Naive thymus-derived CD8-positive, alpha-beta T cell (primary cell): Measurements from ENCODE around the gene TTPAL. TPM values are rescaled to one million over a fixed set of nuclear protein-coding genes. Genes with fewer than 3 reads are reported as not detected.
A peak's percentile ranks its signal among the peaks of the same experiment; 100 is the strongest.

Source experiments
- ATAC-seq, 2 donors: fragments of 150-1000 bp; cut with Tn5 transposase in 1 of 2; sonication (Bioruptor Pico), chemical (Tn5 transposase) in 1 of 2; 1 replicate in 1 of 2; 2 replicates in 1 of 2; pipeline ENCODE4 v1.10.0; 2021; ENCODE audit warnings: mild to moderate bottlenecking in 2 of 2, moderate library complexity in 2 of 2
- POLR2A ChIA-PET: fragments of 350-600 bp; sonication (Branson Sonifier 250); formaldehyde crosslinking; loops from one replicate; lab custom pipeline; 2021; ENCODE audit warnings: antibody characterized with exemption; lab: Charles Lee
- DNase-seq, 10 donors: peaks; one replicate each; pipeline versions ENCODE4 v3.0.0 to v3.0.0-alpha.2; 2020 to 2022
- H3K27ac Mint-ChIP-seq, 10 donors: one replicate each; pipeline ENCODE4 v1.8.0; 2020 to 2022; ENCODE audit warnings: mild to moderate bottlenecking in 10 of 10, mixed read lengths in 10 of 10, moderate library complexity in 4 of 10, inconsistent platforms in 1 of 10
- H3K27me3 Mint-ChIP-seq, 5 donors: one replicate each; pipeline ENCODE4 v1.8.0; 2021 to 2022; ENCODE audit warnings: mixed read lengths in 5 of 5
- H3K36me3 Mint-ChIP-seq, 3 donors: one replicate each; pipeline ENCODE4 v1.8.0; 2020 to 2022; ENCODE audit warnings: mixed read lengths in 3 of 3, mild to moderate bottlenecking in 2 of 3, inconsistent platforms in 1 of 3
- H3K4me1 Mint-ChIP-seq, 4 donors: one replicate each; pipeline ENCODE4 v1.8.0; 2021 to 2022; ENCODE audit warnings: mixed read lengths in 4 of 4
- H3K4me3 Mint-ChIP-seq, 10 donors: one replicate each; pipeline ENCODE4 v1.8.0; 2020 to 2022; ENCODE audit warnings: mild to moderate bottlenecking in 10 of 10, mixed read lengths in 10 of 10, moderate library complexity in 6 of 10, inconsistent platforms in 1 of 10
- H3K9me3 Mint-ChIP-seq, 9 donors: one replicate each; pipeline ENCODE4 v1.8.0; 2020 to 2022; ENCODE audit warnings: mixed read lengths in 9 of 9, mild to moderate bottlenecking in 3 of 9, inconsistent platforms in 1 of 9, moderate library complexity in 1 of 9
- polyA plus RNA-seq, 3 donors: library from polyadenylated mRNA; unstranded; fragments of 300-500 nt; fragmentation: Illumina TruSeq; gene quantifications; one replicate each; pipeline ENCODE4 v1.2.3, GENCODE V29; 2021
- total RNA-seq, 8 experiments: library from RNA in 2 of 8; stranded (reverse) in 2 of 8; gene quantifications; one replicate each; pipeline ENCODE4 v1.2.3 and lab custom pipeline; 2021 to 2026

TTPAL gene
- total and polyA plus RNA-seq, 5 experiments from 2014 or later: 10.5 to 19.3 (median 15.3) TPM

DNA sequence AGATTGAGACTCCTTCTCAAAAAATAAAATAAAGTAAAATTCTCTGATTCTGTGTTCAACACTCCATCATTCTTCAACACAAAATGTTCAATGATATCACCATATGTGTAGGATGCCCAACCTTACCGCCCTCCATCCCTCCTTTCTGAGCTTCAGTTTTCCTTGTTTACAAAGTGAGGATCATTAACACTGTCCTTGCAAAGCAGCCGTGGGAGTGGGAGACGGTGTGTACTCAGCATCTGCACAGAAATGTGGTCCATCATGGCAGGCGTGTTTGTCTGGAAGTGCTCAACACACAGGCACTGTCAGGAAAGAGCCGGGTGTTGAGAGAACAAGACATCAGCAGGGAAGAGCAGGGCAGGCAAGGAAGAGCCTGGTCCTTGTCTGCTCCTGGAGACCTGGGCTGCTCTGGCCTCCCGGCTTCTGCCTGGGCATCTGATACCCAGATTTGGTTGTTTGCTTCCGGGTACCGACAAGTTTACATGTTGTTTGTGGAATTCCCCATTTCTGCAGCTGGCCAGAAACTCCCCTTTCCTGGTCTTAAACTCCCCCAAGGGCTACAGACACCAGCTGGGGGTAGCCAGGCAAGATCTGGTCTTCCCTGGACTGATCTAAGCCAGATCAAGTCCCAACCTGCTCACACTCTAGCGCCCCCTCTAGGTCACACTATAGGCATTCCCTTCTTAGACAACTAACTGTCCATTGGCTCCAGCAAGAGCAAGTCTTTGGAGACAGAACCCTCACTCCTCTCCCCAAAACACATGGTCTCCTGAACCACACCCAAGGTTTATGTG lies 26.7 kb upstream of the TTPAL start:
- ATAC-seq (no peak), DNase-seq (no peak)
- H3K4me3 Mint-ChIP-seq: no peak overlapping the region
- H3K9me3 Mint-ChIP-seq: no peaks in the 10 kb centered on the region
- H3K27me3 Mint-ChIP-seq: peaks cover 0 to 4% (median 2%) of the 10 kb centered on the region in 5 donors
- peak overlapping the region in 1 of 10 donors; percentile 74 for H3K27ac Mint-ChIP-seq
- POLR2A ChIA-PET: interaction anchor here (1.2 kb wide), 1 partner anchor 27 kb away, joined by 5 read pairs; the partner anchor contains the start of gene TTPAL
- H3K36me3 Mint-ChIP-seq: no peaks in the 10 kb centered on the region
- H3K4me1 Mint-ChIP-seq: peaks cover 0 to 2% (median 0%) of the 10 kb centered on the region in 4 donors

DNA sequence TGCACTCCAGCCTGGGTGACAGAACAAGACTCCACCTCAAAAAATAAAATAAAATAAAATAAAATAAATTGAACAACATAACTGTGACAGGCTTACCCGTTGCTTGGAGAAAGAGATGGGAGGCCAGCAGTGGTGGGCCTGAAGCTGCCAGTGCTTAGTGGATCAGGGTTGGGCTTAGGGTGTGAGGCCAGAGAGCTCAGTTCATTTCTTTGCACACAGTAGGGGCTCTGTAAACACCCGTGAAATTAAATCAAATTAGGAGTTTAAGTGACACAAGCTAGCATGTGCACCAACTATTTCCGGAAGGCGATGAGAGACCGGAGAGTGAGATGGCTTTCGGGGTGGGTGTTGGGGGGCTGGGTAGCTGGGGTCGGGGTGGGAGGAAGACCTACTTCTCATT lies 25.8 kb upstream of the TTPAL start:
- POLR2A ChIA-PET: interaction anchor here (1.2 kb wide), 1 partner anchor 26 kb away, joined by 5 read pairs; the partner anchor contains the start of gene TTPAL
- no peaks in the 10 kb centered on the region for H3K9me3 Mint-ChIP-seq
- no peak overlapping the region for H3K4me3 Mint-ChIP-seq

DNA sequence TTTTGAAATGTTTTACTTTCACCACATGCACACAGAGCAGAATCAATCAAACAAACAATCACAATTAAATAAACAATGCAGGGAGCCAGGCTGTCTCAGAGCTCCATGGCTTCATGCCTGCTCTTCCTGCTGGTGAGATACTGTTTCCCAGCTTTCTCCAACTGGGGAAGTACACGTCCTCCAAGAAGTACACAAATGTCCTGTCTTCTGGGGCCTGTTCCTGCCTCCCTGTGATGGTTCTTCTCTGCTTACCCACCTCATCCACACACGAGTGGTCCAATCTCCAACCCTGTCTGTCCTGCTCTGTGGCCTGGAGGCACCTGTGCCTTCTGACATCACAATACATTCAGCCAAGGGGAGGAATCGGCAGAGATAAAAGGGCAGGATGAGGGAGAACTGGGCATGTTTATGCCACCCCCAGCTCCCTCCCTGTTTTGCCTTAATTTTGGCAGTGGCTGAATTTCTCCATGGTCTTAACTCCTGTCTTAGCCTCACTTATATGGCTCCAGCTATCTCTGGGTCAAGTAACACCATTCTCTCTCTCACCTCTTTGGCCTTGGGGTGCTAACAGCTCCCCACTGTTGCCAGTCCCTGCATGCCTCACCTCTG lies 25.3 kb upstream of the TTPAL start:
- POLR2A ChIA-PET: interaction anchor here (1.2 kb wide), 1 partner anchor 26 kb away, joined by 5 read pairs; the partner anchor contains the start of gene TTPAL
- H3K36me3 Mint-ChIP-seq: no peaks in the 10 kb centered on the region
- no peak for ATAC-seq
- peaks cover 0 to 4% (median 2%) of the 10 kb centered on the region in 5 donors for H3K27me3 Mint-ChIP-seq
- no peak for DNase-seq
- no peak overlapping the region for H3K27ac Mint-ChIP-seq
- H3K4me3 Mint-ChIP-seq: no peak overlapping the region
- H3K9me3 Mint-ChIP-seq: no peaks in the 10 kb centered on the region
- peaks cover 0 to 2% (median 0%) of the 10 kb centered on the region in 4 donors for H3K4me1 Mint-ChIP-seq

More for the DNA sequence above, 25.8 kb upstream of the TTPAL start:
- DNase-seq: no peak
- no peak for ATAC-seq
- Mint-ChIP-seq H3K27ac (no peak overlapping the region), H3K4me1 (peaks cover 0 to 2% (median 0%) of the 10 kb centered on the region in 4 donors), H3K27me3 (peaks cover 0 to 4% (median 2%) of the 10 kb centered on the region in 5 donors), H3K36me3 (no peaks in the 10 kb centered on the region)

DNA sequence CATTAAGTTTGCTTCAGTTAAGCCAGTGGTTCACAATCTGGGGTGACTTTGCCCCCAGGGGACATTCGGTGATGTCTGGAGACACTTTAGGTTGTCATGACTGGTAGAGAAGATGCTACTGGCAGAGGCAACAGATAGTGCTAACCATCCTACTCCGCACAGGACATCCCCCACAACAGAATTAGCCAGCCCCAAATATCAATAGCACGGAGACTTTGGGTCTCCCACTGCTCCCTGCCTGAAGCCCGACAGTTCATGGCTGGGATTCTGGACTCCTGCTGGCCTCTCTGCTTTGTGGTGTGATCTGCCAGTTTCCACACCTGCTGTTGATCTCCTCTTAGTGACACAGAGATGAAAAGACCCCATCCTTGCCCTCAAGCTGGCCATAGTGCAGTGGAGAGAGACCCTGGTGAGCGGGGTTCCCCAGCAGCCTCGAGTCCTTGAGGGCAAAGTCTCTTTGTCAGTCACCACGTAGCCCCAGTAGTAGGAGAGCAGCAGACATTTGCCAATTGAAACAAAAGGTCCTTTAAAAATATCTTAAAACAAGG lies 24.7 kb upstream of the TTPAL start:
- DNase-seq (no peak), ATAC-seq (no peak)
- no peak overlapping the region for H3K4me3 Mint-ChIP-seq
- no peaks in the 10 kb centered on the region for H3K36me3 Mint-ChIP-seq
- POLR2A ChIA-PET: no interaction called here
- H3K9me3 Mint-ChIP-seq: no peaks in the 10 kb centered on the region
- peak overlapping the region in 1 of 10 donors; percentile 62 for H3K27ac Mint-ChIP-seq
- H3K27me3 Mint-ChIP-seq: peaks cover 0 to 4% (median 2%) of the 10 kb centered on the region in 5 donors
- peaks cover 0 to 2% (median 0%) of the 10 kb centered on the region in 4 donors for H3K4me1 Mint-ChIP-seq

DNA sequence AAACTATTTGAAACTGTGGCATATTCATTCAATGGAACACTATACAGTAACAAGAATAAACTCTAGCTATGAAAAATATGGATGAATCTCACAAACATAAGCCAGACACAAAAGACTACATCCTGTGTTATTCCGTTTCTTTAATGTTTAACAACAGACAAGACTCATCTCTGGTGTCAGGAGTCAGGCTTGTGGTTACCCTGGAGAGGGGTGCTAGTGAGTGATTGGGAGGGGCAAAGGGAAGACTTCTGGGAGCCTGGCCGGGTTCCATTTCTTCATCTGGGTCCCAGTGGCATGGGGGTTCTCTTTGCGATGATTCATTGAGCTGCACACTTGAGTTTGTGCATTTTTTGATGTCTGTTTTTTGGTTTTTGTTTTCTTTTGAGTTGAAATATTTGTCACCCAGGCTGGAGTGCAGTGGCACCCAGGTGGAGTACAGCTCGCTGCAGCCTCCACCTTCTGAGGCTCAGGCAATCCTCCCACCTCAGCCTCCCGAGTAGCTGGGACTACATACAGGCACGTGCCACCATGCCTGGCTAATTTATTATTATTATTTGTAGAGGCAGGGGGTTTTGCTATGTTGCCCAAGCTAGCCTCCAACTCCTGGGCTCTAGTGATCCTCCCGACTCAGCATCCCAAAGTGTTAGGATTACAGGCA lies 21.2 kb upstream of the TTPAL start:
- POLR2A ChIA-PET: no interaction called here
- DNase-seq (no peak), ATAC-seq (no peak)
- no peaks in the 10 kb centered on the region for H3K9me3 Mint-ChIP-seq
- no peaks in the 10 kb centered on the region for H3K4me1 Mint-ChIP-seq
- H3K27ac Mint-ChIP-seq: no peak overlapping the region
- no peak overlapping the region for H3K4me3 Mint-ChIP-seq
- H3K27me3 Mint-ChIP-seq: no peaks in the 10 kb centered on the region
- H3K36me3 Mint-ChIP-seq: no peaks in the 10 kb centered on the region

DNA sequence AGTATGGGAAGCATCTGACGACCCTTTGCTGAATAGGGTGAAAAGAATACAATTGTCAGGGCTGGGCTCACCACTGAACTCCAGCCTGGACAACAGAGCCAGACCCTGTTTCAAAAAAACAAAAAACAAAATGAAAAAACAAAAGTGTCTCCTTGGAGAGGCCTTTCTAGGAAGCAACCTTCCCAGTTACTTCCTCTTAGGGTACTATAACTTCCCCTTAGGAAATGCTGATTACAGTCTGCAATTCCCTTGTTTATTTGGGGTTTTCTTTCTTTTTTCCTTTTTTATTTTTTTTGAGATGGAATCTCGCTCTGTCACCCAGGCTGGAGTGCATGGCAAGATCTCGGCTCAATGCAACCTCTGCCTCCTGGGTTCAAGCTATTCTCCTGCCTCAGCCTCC lies 20.5 kb upstream of the TTPAL start:
- POLR2A ChIA-PET: no interaction called here
- Mint-ChIP-seq H3K27ac (no peak overlapping the region), H3K27me3 (no peaks in the 10 kb centered on the region), H3K4me3 (no peak overlapping the region), H3K9me3 (no peaks in the 10 kb centered on the region), H3K4me1 (no peaks in the 10 kb centered on the region), H3K36me3 (no peaks in the 10 kb centered on the region)
- no peak for ATAC-seq
- no peak for DNase-seq

DNA sequence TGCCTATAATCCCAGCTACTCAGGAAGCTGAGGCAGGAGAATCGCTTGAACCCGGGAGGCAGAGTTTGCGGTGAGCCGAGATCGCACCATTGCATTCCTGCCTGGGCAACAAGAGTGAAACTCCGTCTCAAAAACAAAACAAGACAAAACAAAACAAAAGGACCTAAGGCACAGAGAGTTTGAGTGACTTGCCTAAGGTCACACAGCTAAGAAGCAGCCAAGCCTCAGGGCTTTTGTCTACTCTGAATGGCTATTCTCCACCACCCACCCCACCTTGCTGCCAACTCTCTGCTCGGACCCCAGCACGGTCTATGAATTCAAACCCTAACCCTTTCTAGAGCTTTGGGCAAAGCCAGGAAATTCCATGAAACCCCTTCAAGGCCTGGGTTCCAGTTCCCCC lies 19.1 kb upstream of the TTPAL start:
- no peaks in the 10 kb centered on the region for H3K9me3 Mint-ChIP-seq

DNA sequence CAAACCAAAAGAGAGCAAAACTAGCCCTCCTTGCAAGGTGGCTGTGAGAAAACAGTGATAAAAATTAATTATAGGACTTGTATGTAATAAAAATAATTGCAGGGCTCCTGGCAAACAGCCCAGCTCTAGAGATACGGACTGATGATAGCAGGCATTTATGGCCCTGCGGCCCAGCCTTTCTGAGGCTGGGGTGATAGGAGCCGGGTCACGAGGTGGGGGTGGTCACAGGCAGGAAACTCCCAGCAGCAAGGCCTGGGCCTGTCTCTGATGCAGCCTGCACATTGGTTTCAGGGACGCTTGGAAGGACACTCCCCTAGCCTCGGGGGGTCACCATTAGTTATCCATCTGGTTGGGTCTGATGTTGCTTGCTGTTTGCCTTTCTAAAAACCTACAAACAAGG lies 18.7 kb upstream of the TTPAL start:
- H3K4me1 Mint-ChIP-seq: peaks cover 0 to 2% (median 0%) of the 10 kb centered on the region in 4 donors
- no peak overlapping the region for H3K27ac Mint-ChIP-seq
- no peaks in the 10 kb centered on the region for H3K36me3 Mint-ChIP-seq
- DNase-seq: no peak
- H3K4me3 Mint-ChIP-seq: no peak overlapping the region
- no peaks in the 10 kb centered on the region for H3K9me3 Mint-ChIP-seq
- no peaks in the 10 kb centered on the region for H3K27me3 Mint-ChIP-seq
- ATAC-seq: no peak
- POLR2A ChIA-PET: no interaction called here

More for the DNA sequence above, 19.1 kb upstream of the TTPAL start:
- no peak for ATAC-seq
- Mint-ChIP-seq H3K27ac (peak overlapping the region in 1 of 10 donors; percentile 90), H3K27me3 (no peaks in the 10 kb centered on the region), H3K4me1 (peaks cover 0 to 2% (median 0%) of the 10 kb centered on the region in 4 donors), H3K36me3 (no peaks in the 10 kb centered on the region), H3K4me3 (no peak overlapping the region)
- DNase-seq: no peak
- POLR2A ChIA-PET: no interaction called here

DNA sequence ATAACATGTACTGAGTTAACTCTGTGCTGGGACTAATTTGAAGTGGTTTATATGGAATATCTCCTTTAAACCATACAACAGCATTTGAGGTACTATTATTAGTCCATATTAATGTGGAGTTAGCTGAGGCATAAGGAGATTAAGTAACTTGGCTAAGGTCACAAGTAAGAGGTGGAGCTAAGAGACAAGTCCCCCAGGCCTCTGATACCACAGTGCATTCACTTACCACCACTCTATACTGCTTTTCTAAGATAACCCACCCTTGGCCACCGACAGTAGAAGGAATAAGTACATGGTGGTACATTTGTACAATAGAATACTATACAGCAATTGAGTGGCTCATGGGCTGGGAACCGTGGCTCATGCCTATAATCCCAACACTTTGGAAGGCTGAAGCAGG lies 16.4 kb upstream of the TTPAL start:
- ATAC-seq: no peak

DNA sequence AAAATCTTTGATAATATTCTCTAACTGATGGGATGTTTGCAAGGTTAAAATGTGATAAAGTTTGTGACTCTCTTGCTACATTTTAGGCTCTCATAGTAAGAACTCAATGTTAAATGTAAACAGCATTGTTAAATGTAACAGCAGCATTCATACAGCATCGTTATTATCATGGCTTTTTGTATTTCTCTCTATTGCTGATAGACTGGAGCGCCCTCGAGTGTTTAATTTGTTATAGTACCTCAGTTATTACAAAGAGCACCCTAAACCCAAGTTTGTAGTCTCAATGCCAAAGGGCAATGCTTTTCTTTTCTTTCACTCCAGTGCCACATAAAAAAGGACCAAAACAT lies 14.9 kb upstream of the TTPAL start:
- Mint-ChIP-seq H3K27ac (no peak overlapping the region), H3K36me3 (no peaks in the 10 kb centered on the region), H3K4me1 (peaks cover 0 to 2% (median 0%) of the 10 kb centered on the region in 4 donors), H3K27me3 (no peaks in the 10 kb centered on the region), H3K9me3 (no peaks in the 10 kb centered on the region), H3K4me3 (no peak overlapping the region)
- ATAC-seq (no peak), DNase-seq (peak in 4 of 10 donors; percentile 5 to 30 (median 18))
- POLR2A ChIA-PET: no interaction called here

More for the DNA sequence above, 16.4 kb upstream of the TTPAL start:
- no peaks in the 10 kb centered on the region for H3K36me3 Mint-ChIP-seq
- no peak for DNase-seq
- H3K4me3 Mint-ChIP-seq: no peak overlapping the region
- POLR2A ChIA-PET: no interaction called here
- H3K9me3 Mint-ChIP-seq: no peaks in the 10 kb centered on the region
- peaks cover 0 to 2% (median 0%) of the 10 kb centered on the region in 4 donors for H3K4me1 Mint-ChIP-seq
- no peaks in the 10 kb centered on the region for H3K27me3 Mint-ChIP-seq
- H3K27ac Mint-ChIP-seq: peak overlapping the region in 2 of 10 donors; percentile 2 to 34

DNA sequence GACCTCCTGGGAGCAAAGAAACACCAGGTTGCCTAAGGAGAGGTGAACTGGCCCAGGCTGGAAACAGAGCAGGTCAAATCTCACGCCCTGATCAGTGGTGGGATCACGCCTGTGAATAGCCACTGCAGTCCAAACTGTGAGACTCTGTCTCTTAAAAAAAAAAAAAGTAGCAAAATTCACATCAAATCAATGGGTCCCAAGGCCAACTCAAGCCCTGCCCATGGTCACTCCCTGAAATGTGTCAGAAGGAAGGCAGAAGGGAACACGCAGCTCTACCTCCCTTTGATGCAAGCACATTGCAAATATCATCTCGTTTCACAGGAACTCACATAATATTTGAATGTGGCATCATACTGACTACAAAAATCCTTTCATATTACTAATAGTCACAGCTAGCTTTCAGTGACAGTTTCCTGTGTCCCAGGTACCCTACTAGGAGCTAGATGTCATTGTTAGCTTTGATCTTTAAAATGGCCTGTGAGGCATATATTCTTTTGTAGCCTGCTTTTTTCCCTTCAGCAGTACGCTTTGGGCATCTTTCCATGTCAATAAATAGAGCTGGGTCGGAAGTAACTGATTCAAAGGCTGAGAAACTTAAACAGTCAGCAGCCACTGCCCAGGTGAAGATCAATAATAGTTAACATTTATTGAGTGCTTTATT lies 14.4 kb upstream of the TTPAL start:
- H3K4me3 Mint-ChIP-seq: no peak overlapping the region
- H3K36me3 Mint-ChIP-seq: no peaks in the 10 kb centered on the region
- H3K9me3 Mint-ChIP-seq: no peaks in the 10 kb centered on the region
- no peaks in the 10 kb centered on the region for H3K27me3 Mint-ChIP-seq
- ATAC-seq (no peak), DNase-seq (no peak)
- H3K27ac Mint-ChIP-seq: no peak overlapping the region
- POLR2A ChIA-PET: interaction anchor here (1.1 kb wide), 1 partner anchor 14 kb away, joined by 4 read pairs; no protein-coding TSS in a partner anchor
- peaks cover 0 to 2% (median 0%) of the 10 kb centered on the region in 4 donors for H3K4me1 Mint-ChIP-seq

DNA sequence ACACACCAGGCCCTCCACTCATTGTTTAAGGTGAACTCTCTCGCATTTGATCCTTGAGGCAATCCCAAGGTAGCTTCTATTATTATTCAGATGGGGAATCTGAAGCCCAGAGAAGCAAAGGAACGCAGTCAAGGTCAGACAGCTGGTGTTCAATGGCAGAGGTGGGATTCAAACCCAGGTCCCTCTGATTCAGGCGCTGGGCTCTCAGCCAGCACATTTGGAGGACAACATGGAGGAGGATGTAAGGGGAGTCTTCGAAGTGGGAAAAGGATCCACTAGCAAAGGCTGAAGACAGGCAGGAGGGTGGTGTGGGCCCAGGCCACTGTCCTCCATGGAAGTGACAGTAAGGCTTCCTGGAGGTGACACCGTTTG lies 13.9 kb upstream of the TTPAL start:
- Mint-ChIP-seq H3K27me3 (no peaks in the 10 kb centered on the region), H3K9me3 (no peaks in the 10 kb centered on the region), H3K4me3 (no peak overlapping the region), H3K4me1 (peaks cover 0 to 2% (median 0%) of the 10 kb centered on the region in 4 donors), H3K36me3 (no peaks in the 10 kb centered on the region), H3K27ac (no peak overlapping the region)
- DNase-seq: no peak
- ATAC-seq: no peak
- POLR2A ChIA-PET: interaction anchor here (1.1 kb wide), 1 partner anchor 13 kb away, joined by 4 read pairs; no protein-coding TSS in a partner anchor
